ENCODE results near the gene BCL2L1.

- TF ChIP-seq JUN (IDR thresholded peaks at IDR 0.05; ENCODE audit: borderline replicate concordance, insufficient read depth, insufficient read length, low read depth) (no peak), EZH2 (IDR thresholded peaks at IDR 0.05; ENCODE audit: borderline replicate concordance, low read depth, low read length, severe bottlenecking) (no peak), GATA2 (IDR thresholded peaks at IDR 0.05; ENCODE audit: insufficient read depth, insufficient read length, low read depth, low read length) (no peak), POLR2A (IDR thresholded peaks at IDR 0.05; ENCODE audit: low read depth, low read length) (no peak)
- TF ChIP-seq, protein P1, sequence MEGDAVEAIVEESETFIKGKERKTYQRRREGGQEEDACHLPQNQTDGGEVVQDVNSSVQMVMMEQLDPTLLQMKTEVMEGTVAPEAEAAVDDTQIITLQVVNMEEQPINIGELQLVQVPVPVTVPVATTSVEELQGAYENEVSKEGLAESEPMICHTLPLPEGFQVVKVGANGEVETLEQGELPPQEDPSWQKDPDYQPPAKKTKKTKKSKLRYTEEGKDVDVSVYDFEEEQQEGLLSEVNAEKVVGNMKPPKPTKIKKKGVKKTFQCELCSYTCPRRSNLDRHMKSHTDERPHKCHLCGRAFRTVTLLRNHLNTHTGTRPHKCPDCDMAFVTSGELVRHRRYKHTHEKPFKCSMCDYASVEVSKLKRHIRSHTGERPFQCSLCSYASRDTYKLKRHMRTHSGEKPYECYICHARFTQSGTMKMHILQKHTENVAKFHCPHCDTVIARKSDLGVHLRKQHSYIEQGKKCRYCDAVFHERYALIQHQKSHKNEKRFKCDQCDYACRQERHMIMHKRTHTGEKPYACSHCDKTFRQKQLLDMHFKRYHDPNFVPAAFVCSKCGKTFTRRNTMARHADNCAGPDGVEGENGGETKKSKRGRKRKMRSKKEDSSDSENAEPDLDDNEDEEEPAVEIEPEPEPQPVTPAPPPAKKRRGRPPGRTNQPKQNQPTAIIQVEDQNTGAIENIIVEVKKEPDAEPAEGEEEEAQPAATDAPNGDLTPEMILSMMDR (IDR thresholded peaks at IDR 0.05; ENCODE audit: extremely low read depth in 1 of 2, insufficient read depth in 1 of 2, low read depth in 1 of 2, low read length in 2 of 2) = no peak
Observed at GRCh38 chr20:31652917-31653396, 69.7 kb downstream of the BCL2L1 start.

Measured in endothelial cell of umbilical vein (primary cell).